Adrenal gland (tissue), 5 donors: ENCODE results near the gene RNF169.

Experiments used
- POLR2A ChIP-seq, 2 donors: fragments of 450-650 bp; IDR thresholded peaks; one replicate each; pipeline ENCODE4 v1.6.1; 2017; ENCODE audit warnings: antibody characterized with exemption in 2 of 2, mild to moderate bottlenecking in 2 of 2, moderate library complexity in 1 of 2
- TF ChIP-seq, protein P1 (sequence below), 6 experiments: fragments of 450-650 bp in 4 of 6; fragments of 200-600 bp in 2 of 6; sonication (generic) in 1 of 6; IDR thresholded peaks; 1 replicate in 5 of 6; 2 replicates in 1 of 6; pipeline versions ENCODE4 v1.5.1 to v1.8.0; 2016 to 2021; ENCODE audit warnings: antibody characterized with exemption in 6 of 6, mild to moderate bottlenecking in 2 of 6, moderate library complexity in 1 of 6
- donor health status: DM: no; HTN: no; CAD: no.

GRCh38 chr11:74729397-74729796 is 19.3 kb upstream of the RNF169 start:
- TF ChIP-seq, protein P1, sequence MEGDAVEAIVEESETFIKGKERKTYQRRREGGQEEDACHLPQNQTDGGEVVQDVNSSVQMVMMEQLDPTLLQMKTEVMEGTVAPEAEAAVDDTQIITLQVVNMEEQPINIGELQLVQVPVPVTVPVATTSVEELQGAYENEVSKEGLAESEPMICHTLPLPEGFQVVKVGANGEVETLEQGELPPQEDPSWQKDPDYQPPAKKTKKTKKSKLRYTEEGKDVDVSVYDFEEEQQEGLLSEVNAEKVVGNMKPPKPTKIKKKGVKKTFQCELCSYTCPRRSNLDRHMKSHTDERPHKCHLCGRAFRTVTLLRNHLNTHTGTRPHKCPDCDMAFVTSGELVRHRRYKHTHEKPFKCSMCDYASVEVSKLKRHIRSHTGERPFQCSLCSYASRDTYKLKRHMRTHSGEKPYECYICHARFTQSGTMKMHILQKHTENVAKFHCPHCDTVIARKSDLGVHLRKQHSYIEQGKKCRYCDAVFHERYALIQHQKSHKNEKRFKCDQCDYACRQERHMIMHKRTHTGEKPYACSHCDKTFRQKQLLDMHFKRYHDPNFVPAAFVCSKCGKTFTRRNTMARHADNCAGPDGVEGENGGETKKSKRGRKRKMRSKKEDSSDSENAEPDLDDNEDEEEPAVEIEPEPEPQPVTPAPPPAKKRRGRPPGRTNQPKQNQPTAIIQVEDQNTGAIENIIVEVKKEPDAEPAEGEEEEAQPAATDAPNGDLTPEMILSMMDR (IDR thresholded peaks at IDR 0.05), result no peak
- no peak for TF ChIP-seq POLR2A (IDR thresholded peaks at IDR 0.05)
